ENCODE data around the gene TTC22. TPM values are rescaled to one million over a fixed set of nuclear protein-coding genes. Genes with fewer than 3 reads are reported as not detected.

TTC22 gene
- total RNA-seq, 6 experiments from 2014 or later: not detected

GRCh38 chr1:54772951-54773350, 28.2 kb downstream of the TTC22 start:
- no peak for TF ChIP-seq CTCF (IDR thresholded peaks at IDR 0.05)
- Mint-ChIP-seq H3K27me3 (ENCODE audit: insufficient read depth) (peaks cover 23% of the 10 kb centered on the region), H3K9me3 (peaks cover 4% of the 10 kb centered on the region; the same call in 1 of the 2 replicates), H3K4me3 (no peak overlapping the region), H3K36me3 (ENCODE audit: low read depth) (peaks cover 4% of the 10 kb centered on the region; the same call in 1 of the 2 replicates), H3K27ac (no peak overlapping the region), H3K4me1 (ENCODE audit: low read depth) (peaks cover 6% of the 10 kb centered on the region)
- DNase-seq: no peak

GRCh38 chr1:54768093-54768492, 33.0 kb downstream of the TTC22 start:
- peak; percentile 58 for TF ChIP-seq CTCF (IDR thresholded peaks at IDR 0.05)
- Mint-ChIP-seq H3K4me3 (no peak overlapping the region), H3K4me1 (ENCODE audit: low read depth) (peaks cover 15% of the 10 kb centered on the region), H3K27ac (no peak overlapping the region), H3K36me3 (ENCODE audit: low read depth) (no peaks in the 10 kb centered on the region), H3K9me3 (no peaks in the 10 kb centered on the region), H3K27me3 (ENCODE audit: insufficient read depth) (peaks cover 21% of the 10 kb centered on the region)
- peak; percentile 19 for DNase-seq

- H3K36me3 Mint-ChIP-seq (ENCODE audit: low read depth): no peaks in the 10 kb centered on the region
- H3K27ac Mint-ChIP-seq: no peak overlapping the region
- peaks cover 19% of the 10 kb centered on the region for H3K4me1 Mint-ChIP-seq (ENCODE audit: low read depth)
- DNase-seq: no peak
- H3K27me3 Mint-ChIP-seq (ENCODE audit: insufficient read depth): peaks cover 21% of the 10 kb centered on the region
- no peaks in the 10 kb centered on the region for H3K9me3 Mint-ChIP-seq
- no peak overlapping the region for H3K4me3 Mint-ChIP-seq
- no peak for TF ChIP-seq CTCF (IDR thresholded peaks at IDR 0.05)
These were observed 33.6 kb downstream of the TTC22 start for GRCh38 chr1:54767526-54767925.

DNA sequence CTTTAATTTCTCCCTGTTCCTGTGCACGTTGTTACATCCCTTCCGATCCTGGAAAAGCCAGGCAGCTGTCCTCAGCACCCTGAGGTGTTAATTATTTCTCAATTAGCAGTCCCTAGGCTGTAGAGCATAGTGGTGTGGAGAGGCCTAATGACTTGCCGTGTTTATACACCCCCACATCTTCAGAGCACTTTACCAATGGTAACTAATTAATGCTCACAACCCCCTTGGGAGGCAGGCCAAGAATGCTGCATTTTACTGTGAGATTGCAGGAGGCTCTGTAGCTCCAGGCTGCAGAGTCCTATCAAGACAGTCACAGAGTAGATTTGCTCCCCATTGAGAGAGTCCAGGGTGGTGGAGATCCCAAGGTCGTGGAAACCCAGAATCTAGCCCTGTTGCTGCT, 34.4 kb downstream of the TTC22 start:
- no peak for DNase-seq
- Mint-ChIP-seq H3K36me3 (ENCODE audit: low read depth) (no peaks in the 10 kb centered on the region), H3K27me3 (ENCODE audit: insufficient read depth) (peaks cover 19% of the 10 kb centered on the region), H3K27ac (no peak overlapping the region), H3K9me3 (no peaks in the 10 kb centered on the region), H3K4me3 (no peak overlapping the region), H3K4me1 (ENCODE audit: low read depth) (peaks cover 19% of the 10 kb centered on the region)
- no peak for TF ChIP-seq CTCF (IDR thresholded peaks at IDR 0.05)

GRCh38 chr1:54764922-54765561, 36.1 kb downstream of the TTC22 start:
- H3K4me3 Mint-ChIP-seq: peak overlapping the region; percentile 97
- no peak for TF ChIP-seq CTCF (IDR thresholded peaks at IDR 0.05)
- H3K9me3 Mint-ChIP-seq: no peaks in the 10 kb centered on the region
- peak overlapping the region; percentile 71 for H3K27ac Mint-ChIP-seq
- no peaks in the 10 kb centered on the region for H3K36me3 Mint-ChIP-seq (ENCODE audit: low read depth)
- H3K27me3 Mint-ChIP-seq (ENCODE audit: insufficient read depth): peaks cover 8% of the 10 kb centered on the region
- DNase-seq: no peak
- H3K4me1 Mint-ChIP-seq (ENCODE audit: low read depth): peaks cover 19% of the 10 kb centered on the region

Data from HFFc6 (cell line).